DMS153 treated with DMSO at 0.1 percent for 48 hours (cell line): ENCODE data around the gene ARV1.
"Not testable (repeated sequence)": the region's sequence is repeated elsewhere in the genome, so short reads cannot be mapped to it uniquely, and the experiment has no call there.

ENCODE experiments used
- DNase-seq: peaks from one replicate; lab custom pipeline; 2025; ENCODE audit not compliant: unreplicated experiment; lab: John Stamatoyannopoulos, UW

The ARV1 gene

DNA sequence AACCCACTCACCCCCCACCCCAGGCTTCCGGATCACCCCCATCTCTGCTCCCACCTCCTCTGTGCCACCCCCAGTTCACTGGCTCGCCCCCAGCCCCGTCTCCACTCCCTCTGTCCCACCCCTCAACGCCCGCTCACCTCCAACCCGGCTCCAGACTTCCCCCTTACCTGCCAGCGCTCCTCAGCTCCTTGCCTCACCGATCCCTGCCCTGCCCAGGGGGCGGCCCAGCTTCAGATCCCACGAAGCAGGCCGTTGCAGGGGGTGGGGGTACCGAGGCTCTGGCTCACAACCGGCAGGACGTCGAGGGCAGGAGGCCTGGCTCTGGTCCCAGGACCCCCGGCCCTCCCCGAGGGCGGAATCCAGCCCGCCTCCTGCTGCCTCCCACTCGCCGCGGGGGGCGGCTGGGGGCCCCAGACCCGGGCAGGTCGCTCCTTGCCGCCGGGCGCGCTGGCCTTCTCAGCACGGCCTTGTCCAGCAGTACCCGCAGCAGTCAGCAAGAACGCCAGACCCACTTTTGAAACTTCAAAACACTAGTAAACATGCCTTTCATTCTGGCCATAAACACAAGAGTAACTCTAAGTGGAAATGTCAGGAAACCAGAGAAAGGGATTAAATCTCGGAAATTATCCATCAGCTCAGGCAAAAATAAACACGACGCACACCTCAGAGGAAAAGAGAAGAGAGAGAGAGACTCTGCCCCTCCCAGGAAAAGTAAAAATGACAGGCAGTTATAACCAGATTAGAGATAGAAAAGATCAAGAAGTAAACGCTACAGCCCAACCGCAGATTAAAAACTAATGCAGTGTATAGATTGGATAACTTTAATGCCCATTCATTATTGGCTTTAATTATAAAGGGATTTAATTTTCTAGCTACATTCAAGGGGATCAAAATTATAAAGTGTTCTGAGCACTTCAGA, 62.2 kb downstream of the ARV1 start:
- DNase-seq = no peak

DNA sequence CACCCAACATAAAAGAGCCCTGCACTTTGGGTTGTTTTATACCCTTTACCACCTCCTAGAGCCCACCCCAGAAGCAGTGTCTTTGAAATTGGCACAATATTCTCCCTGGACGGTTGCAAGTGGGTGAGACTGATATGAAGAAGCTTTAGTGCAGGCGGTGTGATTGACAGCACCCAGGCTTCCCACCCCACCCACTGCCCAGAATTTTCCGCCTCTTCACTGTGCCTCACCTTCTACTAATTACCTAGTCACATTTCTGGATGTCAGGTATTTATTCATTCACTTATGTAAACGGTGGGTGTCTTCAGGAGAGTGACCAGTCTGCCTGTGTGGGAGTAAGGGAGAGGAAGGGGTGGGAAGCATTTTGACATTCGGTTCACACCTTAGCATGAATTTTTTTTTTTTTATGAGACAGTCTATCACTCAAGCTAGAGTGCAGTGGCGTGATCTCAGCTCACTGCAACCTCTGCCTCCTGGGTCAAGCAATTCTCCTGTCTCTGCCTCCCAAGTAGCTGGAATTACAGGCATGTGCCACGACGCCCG, 62.9 kb downstream of the ARV1 start:
- no peak for DNase-seq

DNA sequence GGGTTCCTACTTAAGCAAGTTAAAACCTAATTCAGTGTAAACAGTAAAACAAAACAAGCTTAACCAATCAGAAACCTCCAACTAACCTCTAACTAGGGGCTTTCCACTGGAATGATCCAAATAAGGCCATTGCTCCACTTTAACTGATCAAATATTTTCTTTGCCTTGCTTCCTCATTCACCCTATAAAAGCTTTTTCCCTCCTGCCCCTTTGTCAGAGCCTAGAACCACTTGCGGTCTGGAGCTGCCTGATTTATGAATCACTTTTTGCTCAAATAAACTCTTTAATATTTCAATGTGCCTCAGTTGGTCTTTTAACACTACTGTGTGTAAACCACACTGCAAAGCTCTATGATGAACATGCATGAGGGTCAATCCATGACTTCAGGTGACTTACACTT, 65.7 kb downstream of the ARV1 start:
- no peak for DNase-seq

DNA sequence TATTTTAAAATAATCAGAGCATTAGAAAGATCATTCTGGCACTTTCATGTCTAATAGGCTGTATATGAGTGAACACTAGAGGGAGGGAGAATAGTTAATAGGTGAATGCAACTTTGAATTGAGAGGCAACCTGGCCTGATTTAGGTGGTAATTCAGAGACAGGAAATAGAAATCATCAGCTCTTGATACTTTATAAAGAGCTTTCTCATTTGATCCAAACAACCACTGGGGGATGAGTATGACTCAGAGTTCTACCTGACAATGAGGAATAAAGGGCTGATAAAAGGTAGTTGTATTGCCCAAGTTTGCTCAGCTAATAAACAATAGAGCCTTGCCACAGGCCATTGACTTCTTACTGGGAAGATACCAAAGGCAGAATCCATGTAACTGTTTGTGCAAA, 66.4 kb downstream of the ARV1 start:
- no peak for DNase-seq

DNA sequence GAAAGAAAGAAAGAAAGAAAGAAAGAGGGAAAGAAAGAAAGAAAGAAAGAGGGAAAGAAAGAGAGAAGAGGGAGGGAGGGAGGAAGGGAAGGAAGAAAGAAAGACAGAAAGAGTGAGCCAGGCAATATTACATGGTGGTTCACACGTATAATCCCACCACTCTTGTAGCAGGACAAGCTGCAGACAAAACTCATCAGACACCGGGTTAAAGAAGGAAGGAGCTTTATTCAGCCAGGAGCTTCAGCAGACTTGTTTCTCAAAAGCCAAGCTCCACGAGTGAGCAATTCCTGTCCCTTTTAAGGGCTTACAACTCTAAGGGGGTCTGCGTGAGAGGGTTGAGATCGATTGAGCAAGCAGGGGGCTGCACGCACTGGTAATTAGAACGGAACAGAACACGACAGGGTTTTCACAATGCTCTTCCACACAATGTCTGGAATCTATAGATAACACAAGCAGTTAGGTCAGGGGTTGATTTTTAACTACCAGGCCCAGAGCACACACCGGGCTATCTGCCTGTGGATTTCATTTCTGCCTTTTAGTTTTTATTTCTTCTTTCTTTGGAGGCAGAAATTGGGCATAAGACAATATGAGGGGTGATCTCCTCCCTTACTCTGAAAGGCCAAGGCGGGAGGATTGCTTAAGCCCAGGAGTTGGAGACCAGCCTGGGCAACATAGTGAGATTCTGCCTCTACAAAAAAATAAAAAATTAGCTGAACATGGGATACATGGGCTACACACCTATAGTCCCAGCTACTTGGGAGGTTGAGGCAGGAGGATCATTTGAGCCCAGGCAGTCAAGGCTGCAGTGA, 67.2 kb downstream of the ARV1 start:
- not testable (repeated sequence) for DNase-seq

DNA sequence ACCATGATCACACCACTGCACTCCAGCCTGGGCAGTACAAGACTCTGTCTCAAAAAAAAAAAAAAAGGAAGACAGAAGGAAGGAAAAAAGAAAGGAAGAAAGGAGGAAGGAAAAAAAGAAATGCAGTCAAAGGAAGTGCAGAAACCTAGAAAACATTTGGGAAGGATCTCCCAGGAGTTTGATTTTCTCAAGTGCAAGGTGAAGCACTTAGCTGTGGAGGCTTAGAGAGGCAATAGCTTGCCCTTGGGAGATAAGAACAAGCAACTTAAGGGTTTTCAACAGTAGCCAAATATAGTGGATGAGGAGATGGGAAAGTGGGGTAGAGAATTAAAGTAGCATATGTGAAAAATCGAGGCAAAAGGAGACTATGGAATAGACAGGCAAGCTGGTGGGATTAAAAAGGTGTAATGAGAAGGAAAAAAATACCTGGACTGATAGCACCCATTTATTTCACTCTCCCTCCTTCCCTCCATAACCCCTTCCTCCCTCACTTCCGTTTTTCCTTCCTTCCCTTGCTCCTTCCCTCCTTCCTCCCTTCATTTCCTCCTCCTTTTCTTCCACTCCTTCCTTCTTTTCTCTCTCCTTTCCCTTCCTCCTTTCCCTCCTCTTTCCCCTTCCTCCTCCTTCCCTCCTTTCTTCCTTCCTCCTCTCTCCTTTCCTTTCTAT, 68.0 kb downstream of the ARV1 start:
- DNase-seq = no peak

DNA sequence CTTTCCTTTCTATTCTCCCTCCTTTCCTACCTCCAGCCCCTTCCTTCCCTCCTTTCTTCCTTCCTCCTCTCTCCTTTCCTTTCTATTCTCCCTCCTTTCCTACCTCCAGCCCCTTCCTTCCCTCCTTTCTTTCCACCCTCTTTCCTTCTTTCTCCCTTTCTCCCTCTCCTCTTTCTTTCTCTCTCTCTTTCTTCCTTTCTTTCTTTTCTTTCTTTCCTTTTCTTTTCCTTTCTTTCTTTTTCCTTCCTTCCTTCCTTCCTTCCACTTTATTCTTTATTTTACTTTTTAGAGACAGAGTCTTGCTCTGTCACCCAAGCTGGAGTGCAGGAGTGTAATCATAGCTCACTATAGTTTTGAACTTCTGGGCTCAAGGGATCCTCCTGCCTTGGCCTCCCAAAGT, 68.6 kb downstream of the ARV1 start:
- not testable (repeated sequence) for DNase-seq

DNA sequence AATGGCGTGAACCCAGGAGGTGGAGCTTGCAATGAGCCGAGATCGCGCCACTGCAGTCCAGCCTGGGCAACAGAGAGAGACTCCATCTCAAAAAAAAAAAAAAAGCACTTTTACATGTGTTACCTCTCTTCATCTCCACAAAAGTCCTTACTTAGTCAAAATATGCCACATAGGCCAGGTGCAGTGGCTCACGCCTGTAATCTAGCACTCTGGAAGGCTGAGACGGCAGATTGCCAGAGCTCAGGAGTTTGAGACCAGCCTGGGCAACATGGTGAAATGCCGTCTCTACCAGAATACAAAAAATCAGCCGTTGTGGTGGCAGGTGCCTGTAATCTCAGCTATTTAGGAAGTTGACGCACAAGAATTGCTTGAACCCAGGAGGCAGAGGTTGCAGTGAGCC, 69.5 kb downstream of the ARV1 start:
- DNase-seq = not testable (repeated sequence)

DNA sequence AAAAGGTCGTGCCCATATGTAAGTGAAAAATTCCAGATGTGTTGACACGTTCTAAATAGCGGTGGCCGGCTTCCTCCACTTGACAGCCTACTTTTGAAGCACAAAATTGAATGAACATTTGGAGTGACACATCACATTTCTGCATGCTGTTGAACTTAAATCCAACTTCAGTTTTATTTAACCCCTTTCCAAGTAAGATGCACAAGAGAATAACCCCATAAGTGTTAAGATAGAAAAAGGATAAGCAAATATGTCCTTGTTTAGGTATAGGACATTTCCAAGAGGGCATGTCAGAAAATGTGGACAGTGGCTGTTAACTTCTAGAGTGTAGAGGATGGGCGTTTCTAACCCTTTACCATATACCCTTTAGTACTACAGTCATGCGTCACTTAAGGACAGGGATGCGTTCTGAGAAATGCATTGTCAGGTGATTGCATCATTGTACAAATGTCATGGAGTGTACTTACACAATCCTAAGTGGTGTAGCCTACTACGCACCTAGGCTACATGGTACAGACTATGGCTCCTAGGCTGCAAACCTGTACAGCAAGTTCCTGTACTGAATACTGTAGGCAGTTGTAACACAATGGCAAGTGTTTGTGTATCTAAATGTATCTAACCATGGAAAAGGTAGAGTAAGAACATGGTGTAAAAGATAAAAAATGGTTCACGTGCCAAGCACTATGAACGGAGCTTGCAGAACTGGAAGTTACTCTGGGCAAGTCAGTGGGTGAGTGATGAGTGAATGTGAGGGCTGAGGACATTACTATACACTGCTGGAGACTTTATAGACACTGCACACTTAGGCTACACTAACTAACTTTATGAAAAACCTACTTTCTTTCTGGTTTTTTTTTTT, 70.5 kb downstream of the ARV1 start:
- DNase-seq = no peak
